ENCODE results near the gene LONP2.

The LONP2 gene

GRCh38 chr16:48359983-48360382, 115.9 kb downstream of the LONP2 start:
- Histone ChIP-seq H2AFZ (ENCODE audit: low read length) (no peak overlapping the region), H3K9ac (ENCODE audit: low read length) (no peak overlapping the region), H3K4me1 (ENCODE audit: insufficient read depth, low read length, severe bottlenecking) (peaks cover 35% of the 10 kb centered on the region), H3K9me3 (ENCODE audit: low read length) (no peaks in the 10 kb centered on the region), H3K79me2 (ENCODE audit: insufficient read depth, low read length) (peaks cover 50% of the 10 kb centered on the region), H3K27ac (ENCODE audit: low read depth, low read length, poor library complexity, severe bottlenecking) (no peak overlapping the region), H3K4me3 (ENCODE audit: low read depth, low read length, poor library complexity, severe bottlenecking) (no peak overlapping the region), H4K20me1 (ENCODE audit: insufficient read depth, low read length) (no peaks in the 10 kb centered on the region), H3K27me3 (ENCODE audit: insufficient read depth, low read length) (no peaks in the 10 kb centered on the region), H3K9me2 (ENCODE audit: low read depth, low read length) (no peaks in the 10 kb centered on the region), H3F3A (ENCODE audit: insufficient read depth, low read length) (no peaks in the 10 kb centered on the region), H3K4me2 (ENCODE audit: low read length) (no peak overlapping the region), H3K36me3 (ENCODE audit: insufficient read depth, low read length) (peaks cover 19% of the 10 kb centered on the region)
- no peak for TF ChIP-seq CTCF (IDR thresholded peaks at IDR 0.05; ENCODE audit: low read length)
- no peak for TF ChIP-seq EZH2 (IDR thresholded peaks at IDR 0.05; ENCODE audit: borderline replicate concordance, low read length)

- TF ChIP-seq CTCF (IDR thresholded peaks at IDR 0.05; ENCODE audit: low read length) (no peak), EZH2 (IDR thresholded peaks at IDR 0.05; ENCODE audit: borderline replicate concordance, low read length) (no peak)
- Histone ChIP-seq H3K79me2 (ENCODE audit: insufficient read depth, low read length) (peaks cover 60% of the 10 kb centered on the region), H2AFZ (ENCODE audit: low read length) (no peak overlapping the region), H4K20me1 (ENCODE audit: insufficient read depth, low read length) (no peaks in the 10 kb centered on the region), H3K27ac (ENCODE audit: low read depth, low read length, poor library complexity, severe bottlenecking) (no peak overlapping the region), H3K9me2 (ENCODE audit: low read depth, low read length) (no peaks in the 10 kb centered on the region), H3K4me3 (ENCODE audit: low read depth, low read length, poor library complexity, severe bottlenecking) (no peak overlapping the region), H3K4me1 (ENCODE audit: insufficient read depth, low read length, severe bottlenecking) (peaks cover 41% of the 10 kb centered on the region), H3K9ac (ENCODE audit: low read length) (no peak overlapping the region), H3K27me3 (ENCODE audit: insufficient read depth, low read length) (no peaks in the 10 kb centered on the region), H3K4me2 (ENCODE audit: low read length) (no peak overlapping the region), H3F3A (ENCODE audit: insufficient read depth, low read length) (no peaks in the 10 kb centered on the region), H3K36me3 (ENCODE audit: insufficient read depth, low read length) (peaks cover 15% of the 10 kb centered on the region), H3K9me3 (ENCODE audit: low read length) (no peaks in the 10 kb centered on the region)
These were observed 116.9 kb downstream of the LONP2 start for GRCh38 chr16:48361012-48361411.

GRCh38 chr16:48361540-48362144, 117.5 kb downstream of the LONP2 start:
- Histone ChIP-seq H3K36me3 (ENCODE audit: insufficient read depth, low read length) (peaks cover 15% of the 10 kb centered on the region), H3F3A (ENCODE audit: insufficient read depth, low read length) (no peaks in the 10 kb centered on the region)

More at GRCh38 chr16:48361540-48362144, 117.5 kb downstream of the LONP2 start:
- no peak overlapping the region for H3K4me3 ChIP-seq (ENCODE audit: low read depth, low read length, poor library complexity, severe bottlenecking)
- H3K9me2 ChIP-seq (ENCODE audit: low read depth, low read length) = no peaks in the 10 kb centered on the region
- no peak overlapping the region for H3K27ac ChIP-seq (ENCODE audit: low read depth, low read length, poor library complexity, severe bottlenecking)
- H3K27me3 ChIP-seq (ENCODE audit: insufficient read depth, low read length) = no peaks in the 10 kb centered on the region
- no peak overlapping the region for H3K9ac ChIP-seq (ENCODE audit: low read length)
- no peak overlapping the region for H2AFZ ChIP-seq (ENCODE audit: low read length)
- H3K4me1 ChIP-seq (ENCODE audit: insufficient read depth, low read length, severe bottlenecking) = peaks cover 41% of the 10 kb centered on the region
- TF ChIP-seq CTCF (IDR thresholded peaks at IDR 0.05; ENCODE audit: low read length) (no peak), EZH2 (IDR thresholded peaks at IDR 0.05; ENCODE audit: borderline replicate concordance, low read length) (no peak)
- H3K9me3 ChIP-seq (ENCODE audit: low read length) = no peaks in the 10 kb centered on the region
- H4K20me1 ChIP-seq (ENCODE audit: insufficient read depth, low read length) = no peaks in the 10 kb centered on the region
- H3K79me2 ChIP-seq (ENCODE audit: insufficient read depth, low read length) = peaks cover 66% of the 10 kb centered on the region
- no peak overlapping the region for H3K4me2 ChIP-seq (ENCODE audit: low read length)
